AG09309 (cell line): Measurements from ENCODE around the gene CATSPERZ.
A peak's percentile ranks its signal among the peaks of the same experiment; 100 is the strongest.
"Not testable (repeated sequence)": the region's sequence is repeated elsewhere in the genome, so short reads cannot be mapped to it uniquely, and the experiment has no call there.

Experiments
- DNase-seq: peaks from one replicate; pipeline ENCODE4 v3.0.0-alpha.2; 2010; ENCODE audit warnings: low read depth
- H3K4me3 ChIP-seq: 2 replicates; pipeline ENCODE4 v1.5.1; 2011; ENCODE audit warnings: mild to moderate bottlenecking, low read depth, low read length, moderate library complexity; ENCODE audit not compliant: control insufficient read depth
- CTCF ChIP-seq: IDR thresholded peaks from 2 replicates; pipeline ENCODE4 v1.5.1; 2011; ENCODE audit warnings: mild to moderate bottlenecking, low read depth, low read length, inconsistent platforms; ENCODE audit not compliant: insufficient read depth, control insufficient read depth; ENCODE audit errors: missing control alignments

Gene CATSPERZ

DNA sequence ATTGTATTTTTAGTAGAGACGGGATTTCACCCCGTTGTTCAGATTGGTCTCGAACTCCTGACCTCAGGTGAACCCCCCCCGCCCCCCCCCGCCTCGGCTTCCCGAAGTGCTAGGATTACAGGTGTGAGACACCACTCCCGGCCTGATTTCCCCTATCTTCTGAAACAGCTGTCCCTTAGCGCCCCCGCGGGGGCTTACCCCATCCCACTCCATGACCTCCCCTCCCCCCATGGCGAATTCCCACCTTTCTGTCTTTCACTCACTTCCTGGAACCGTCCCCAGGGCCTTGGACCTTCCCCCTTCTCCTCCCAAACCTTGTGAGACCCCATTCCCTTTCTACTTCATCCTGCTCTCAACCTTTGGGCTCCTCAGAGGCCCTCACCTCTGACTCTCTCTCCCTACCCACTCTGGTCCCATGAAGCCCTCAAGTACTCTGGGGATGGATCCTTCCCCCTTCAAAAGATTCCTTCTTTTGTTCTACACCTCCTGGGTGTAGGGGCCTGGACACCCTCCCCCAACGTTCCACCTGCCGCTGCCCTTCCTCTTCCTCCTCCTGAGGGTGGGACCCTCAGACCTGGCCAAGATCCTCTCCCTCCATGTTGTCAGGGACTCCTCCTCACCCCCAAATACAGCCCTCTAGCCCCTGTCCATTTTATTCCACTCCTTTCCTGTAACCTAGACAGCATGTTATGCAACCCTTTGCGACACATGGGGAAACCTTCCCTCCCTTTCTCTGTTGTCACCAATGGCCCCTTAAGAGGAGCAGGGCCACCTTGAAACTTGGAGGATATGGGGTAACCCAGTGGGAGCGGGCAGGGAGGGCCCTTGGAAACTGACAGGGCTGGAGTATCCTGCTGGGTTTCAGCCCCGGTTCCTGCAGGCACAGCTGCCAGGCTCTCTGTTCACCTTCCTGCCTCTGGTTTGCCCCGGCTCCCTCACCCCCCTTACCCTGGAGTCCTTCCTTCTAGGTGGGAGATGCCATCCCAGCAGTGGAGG, 18.9 kb downstream of the CATSPERZ start:
- H3K4me3 ChIP-seq = peak overlapping the region; percentile 62
- DNase-seq = no peak
- TF ChIP-seq CTCF = no peak

DNA sequence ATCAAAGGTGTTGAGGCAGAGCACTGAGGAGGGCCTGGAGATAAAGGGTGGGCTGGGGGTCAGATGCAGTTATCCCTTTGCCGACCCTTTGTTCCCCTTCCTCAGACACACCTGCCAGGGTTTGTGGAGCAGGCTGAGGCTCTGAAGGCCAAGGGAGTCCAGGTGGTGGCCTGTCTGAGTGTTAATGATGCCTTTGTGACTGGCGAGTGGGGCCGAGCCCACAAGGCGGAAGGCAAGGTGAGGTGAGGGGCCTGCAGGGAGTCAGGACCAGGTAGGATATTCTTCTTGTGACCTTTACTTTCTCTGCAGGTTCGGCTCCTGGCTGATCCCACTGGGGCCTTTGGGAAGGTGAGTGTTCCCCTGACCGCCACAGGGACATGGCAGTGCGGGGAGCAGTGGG, 20.4 kb downstream of the CATSPERZ start:
- TF ChIP-seq CTCF = no peak
- no peak for DNase-seq
- no peak overlapping the region for H3K4me3 ChIP-seq

GRCh38 chr11:64321026-64321425, 20.9 kb downstream of the CATSPERZ start:
- H3K4me3 ChIP-seq = no peak overlapping the region
- no peak for TF ChIP-seq CTCF
- DNase-seq = no peak

DNA sequence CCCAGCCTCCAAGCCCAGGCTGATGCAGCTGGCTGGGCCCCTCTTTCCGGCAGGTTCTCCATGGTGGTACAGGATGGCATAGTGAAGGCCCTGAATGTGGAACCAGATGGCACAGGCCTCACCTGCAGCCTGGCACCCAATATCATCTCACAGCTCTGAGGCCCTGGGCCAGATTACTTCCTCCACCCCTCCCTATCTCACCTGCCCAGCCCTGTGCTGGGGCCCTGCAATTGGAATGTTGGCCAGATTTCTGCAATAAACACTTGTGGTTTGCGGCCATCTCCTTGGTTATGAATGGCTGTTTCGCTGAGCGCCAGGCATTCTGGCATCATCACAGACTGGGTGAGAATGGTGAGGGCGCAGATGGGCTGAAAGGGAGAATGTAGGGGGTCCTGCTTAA, 21.4 kb downstream of the CATSPERZ start:
- DNase-seq = no peak
- no peak overlapping the region for H3K4me3 ChIP-seq
- no peak for TF ChIP-seq CTCF

GRCh38 chr11:64322925-64323260, 22.7 kb downstream of the CATSPERZ start:
- TF ChIP-seq CTCF = no peak
- no peak for DNase-seq

DNA sequence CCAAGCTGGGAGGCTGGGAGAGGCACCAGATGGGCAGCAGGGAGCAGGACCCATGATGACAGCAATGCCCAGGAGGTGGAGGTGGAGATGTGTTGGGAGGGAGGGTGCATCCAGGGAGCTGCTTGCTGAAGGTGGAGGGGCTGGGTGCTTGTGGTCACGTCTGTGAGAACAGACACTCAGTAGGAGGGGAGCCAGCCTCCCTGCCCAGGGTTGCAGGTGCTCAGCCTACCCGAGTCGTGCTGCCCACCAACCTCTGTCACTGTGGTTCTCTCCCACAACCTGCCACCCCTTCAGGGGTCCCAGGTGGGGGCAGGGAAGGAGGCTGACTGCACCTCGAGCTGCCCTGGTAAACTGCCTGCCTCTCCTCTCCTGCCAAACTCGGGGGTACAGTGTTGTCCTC, 23.2 kb downstream of the CATSPERZ start:
- no peak overlapping the region for H3K4me3 ChIP-seq
- TF ChIP-seq CTCF = no peak
- DNase-seq = no peak

More at GRCh38 chr11:64322925-64323260, 22.7 kb downstream of the CATSPERZ start:
- H3K4me3 ChIP-seq = no peak overlapping the region

DNA sequence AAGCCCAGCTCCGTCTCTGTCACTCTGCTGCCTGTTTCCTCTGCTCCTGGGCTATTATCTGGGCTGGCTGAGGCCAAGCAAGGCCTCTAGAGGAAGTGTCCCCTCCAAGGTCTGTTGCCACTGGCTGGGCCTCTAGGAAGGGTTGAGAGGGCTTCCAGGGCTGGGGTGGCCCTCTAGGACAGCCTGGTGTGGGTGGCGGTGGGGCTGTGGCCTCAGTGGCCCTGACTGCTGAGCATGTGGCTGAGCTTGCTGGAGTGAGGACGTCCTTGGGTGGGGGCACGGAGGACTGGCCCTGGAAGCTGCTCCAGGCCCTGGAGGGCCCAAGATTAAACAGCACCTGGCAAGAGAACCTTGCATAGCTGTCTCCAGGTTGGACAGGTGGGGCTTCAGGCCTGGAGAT, 23.8 kb downstream of the CATSPERZ start:
- DNase-seq, H3K4me3 ChIP-seq: not testable (repeated sequence)
